ENCODE data around the gene TPM3. TPM values are rescaled to one million over a fixed set of nuclear protein-coding genes. Genes with fewer than 3 reads are reported as not detected.

Gene TPM3
- total and polyA plus RNA-seq, 8 donors, result 32.7 to 364 (median 209) TPM

DNA sequence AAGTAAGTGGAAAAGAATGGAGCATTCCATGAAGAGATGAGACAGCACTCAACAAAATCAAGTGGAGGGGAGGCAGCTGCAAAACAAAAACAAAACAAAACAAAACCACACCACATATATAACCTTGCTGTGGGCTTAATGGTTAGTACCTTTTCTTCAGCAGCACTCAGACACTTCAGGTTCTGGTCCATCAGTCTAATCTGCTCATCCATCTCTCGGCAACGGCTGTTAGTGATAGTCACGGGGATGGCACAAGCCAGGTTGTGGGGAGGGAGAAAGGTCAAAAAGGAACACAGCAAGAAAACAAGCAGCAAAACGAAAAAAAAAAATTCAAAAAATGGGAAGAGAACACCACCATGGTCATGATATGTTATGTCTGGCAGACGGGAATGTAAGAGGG, 20.0 kb downstream of the TPM3 start:
- WGBS, 5 donors, result 87 to 93% (median 89%) methylated on average over 5 of the region's 5 CpGs
- H3K36me3 ChIP-seq, result peaks cover 90 to 94% (median 92%) of the 10 kb centered on the region in 4 donors

DNA sequence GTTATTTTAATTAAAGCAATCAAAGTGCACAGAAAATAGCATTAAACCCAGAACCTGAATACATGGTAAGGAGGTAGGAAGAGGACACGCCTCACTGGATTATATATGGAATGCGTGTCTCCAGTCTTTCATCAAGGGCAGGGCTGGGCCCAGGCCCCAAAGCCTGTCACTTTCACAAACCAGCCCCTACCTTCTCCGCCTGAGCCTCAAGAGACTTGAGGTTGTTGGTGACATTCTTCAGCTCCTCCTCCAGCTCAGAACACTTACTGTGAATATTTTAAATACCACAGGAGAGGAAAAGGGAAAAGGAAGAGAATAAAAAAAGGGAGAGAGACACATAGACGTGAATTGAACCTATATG, 20.7 kb downstream of the TPM3 start:
- TF ChIP-seq POLR2AphosphoS5 (IDR thresholded peaks at IDR 0.05) (no peak), CTCF (IDR thresholded peaks at IDR 0.05) (no peak), POLR2A (IDR thresholded peaks at IDR 0.05) (no peak), EP300 (IDR thresholded peaks at IDR 0.05) (no peak)
- no peak for DNase-seq
- Histone ChIP-seq H3K27me3 (no peaks in the 10 kb centered on the region), H3K4me3 (no peak overlapping the region), H3K9me3 (no peaks in the 10 kb centered on the region), H3K27ac (no peak overlapping the region), H3K4me1 (peaks cover 5 to 10% (median 7%) of the 10 kb centered on the region in 4 donors), H3K36me3 (peaks cover 97 to 100% (median 98%) of the 10 kb centered on the region in 4 donors)
- 87 to 95% (median 93%) methylated on average over 4 of the region's 4 CpGs for WGBS, 5 donors
- intact Hi-C loops (cut with DNase I; ENCODE audit: low total_unique reads), result no loop called here

More for the DNA sequence above, 20.0 kb downstream of the TPM3 start:
- Histone ChIP-seq H3K4me1 (peaks cover 12 to 17% (median 14%) of the 10 kb centered on the region in 4 donors), H3K27me3 (no peaks in the 10 kb centered on the region), H3K27ac (no peak overlapping the region), H3K9me3 (no peaks in the 10 kb centered on the region), H3K4me3 (no peak overlapping the region)
- TF ChIP-seq CTCF (IDR thresholded peaks at IDR 0.05) (no peak), EP300 (IDR thresholded peaks at IDR 0.05) (no peak), POLR2AphosphoS5 (IDR thresholded peaks at IDR 0.05) (no peak), POLR2A (IDR thresholded peaks at IDR 0.05) (no peak)
- intact Hi-C loops (cut with DNase I; ENCODE audit: low total_unique reads), result no loop called here
- DNase-seq, result no peak

DNA sequence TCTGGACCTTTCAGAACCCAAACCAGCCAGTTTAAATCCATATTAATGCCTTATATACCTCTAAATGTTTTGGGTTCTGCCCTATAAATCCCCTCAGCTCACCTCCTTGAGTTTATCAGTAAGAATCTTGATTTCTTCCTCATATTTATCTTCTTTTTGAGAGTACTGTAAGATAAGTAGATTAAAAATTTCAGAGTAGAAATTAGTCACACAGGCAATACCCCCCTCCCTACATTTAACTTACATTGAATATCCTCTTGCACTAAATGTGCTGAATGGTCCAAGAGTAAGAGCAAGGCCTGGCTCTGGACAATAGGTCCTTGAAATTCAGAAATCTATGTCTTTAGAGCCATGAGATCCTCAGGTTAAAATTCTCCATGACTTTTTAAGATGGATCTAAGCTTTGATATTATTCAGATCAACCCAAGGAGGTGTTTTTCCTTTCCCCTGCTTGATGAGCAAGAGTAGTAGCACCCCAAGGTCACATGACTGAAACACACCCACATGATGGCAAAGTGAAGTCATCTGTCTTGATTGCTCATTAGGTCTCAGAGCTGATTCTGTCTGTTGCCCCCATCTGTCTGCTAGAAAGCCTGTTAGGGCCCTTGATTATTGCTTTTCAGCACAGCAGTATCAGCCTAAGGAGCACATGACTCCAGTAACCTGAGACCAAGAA, 21.2 kb downstream of the TPM3 start:
- Histone ChIP-seq H3K27me3 (no peaks in the 10 kb centered on the region), H3K4me1 (peaks cover 0 to 5% (median 2%) of the 10 kb centered on the region in 4 donors), H3K27ac (no peak overlapping the region), H3K36me3 (peaks cover 97 to 100% (median 100%) of the 10 kb centered on the region in 4 donors), H3K4me3 (no peak overlapping the region), H3K9me3 (no peaks in the 10 kb centered on the region)
- TF ChIP-seq EP300 (IDR thresholded peaks at IDR 0.05) (no peak), POLR2AphosphoS5 (IDR thresholded peaks at IDR 0.05) (no peak), CTCF (IDR thresholded peaks at IDR 0.05) (no peak), POLR2A (IDR thresholded peaks at IDR 0.05) (no peak)
- intact Hi-C loops (cut with DNase I; ENCODE audit: low total_unique reads), result no loop called here
- DNase-seq, result no peak

- DNase-seq, result no peak
- no peak for TF ChIP-seq POLR2A (IDR thresholded peaks at IDR 0.05)
- TF ChIP-seq POLR2AphosphoS5 (IDR thresholded peaks at IDR 0.05), result no peak
- TF ChIP-seq CTCF (IDR thresholded peaks at IDR 0.05), result no peak
- no peak for TF ChIP-seq EP300 (IDR thresholded peaks at IDR 0.05)
- Histone ChIP-seq H3K4me3 (no peak overlapping the region), H3K4me1 (no peaks in the 10 kb centered on the region), H3K36me3 (peaks cover 92 to 100% (median 100%) of the 10 kb centered on the region in 4 donors), H3K27ac (no peak overlapping the region), H3K9me3 (no peaks in the 10 kb centered on the region), H3K27me3 (no peaks in the 10 kb centered on the region)
- intact Hi-C loops (cut with DNase I; ENCODE audit: low total_unique reads), result no loop called here
These were observed 24.4 kb downstream of the TPM3 start for GRCh38 chr1:154167461-154167860.

Data from stomach (tissue), 9 donors.